Loucy (cell line): ENCODE measurements around the gene APLP2.

Experiments used
- CTCF ChIP-seq: fragments of 200-600 bp; sonication (generic); conservative IDR thresholded peaks from 2 replicates; pipeline ENCODE4 v1.5.1; 2014; ENCODE audit warnings: mild to moderate bottlenecking, antibody characterized with exemption, low read length
- EZH2phosphoT487 ChIP-seq: fragments of 200-600 bp; IDR thresholded peaks from 2 replicates; pipeline ENCODE4 v1.6.1; 2018; ENCODE audit warnings: antibody characterized with exemption, mild to moderate bottlenecking, moderate library complexity, borderline replicate concordance

GRCh38 chr11:130114281-130114680, 44.6 kb downstream of the APLP2 start:
- TF ChIP-seq CTCF (peak; percentile 36; the same call in 1 of the 2 replicates), EZH2phosphoT487 (no peak)
